Astrocyte of the spinal cord (primary cell): ENCODE data around the gene SRL.

Experiments
- DNase-seq: peaks from one replicate; pipeline ENCODE4 v3.0.0; 2011; ENCODE audit warnings: low read depth, low spot score
- H3K4me3 ChIP-seq: 2 replicates; pipeline ENCODE4 v1.5.1; 2011; ENCODE audit warnings: low read depth, mild to moderate bottlenecking, low read length, moderate library complexity
- in situ Hi-C: cut with HindIII; loops from 2 replicates; pipeline ENCODE4 v1.10.0; 2017; ENCODE audit warnings: low sequenced_read_pairs
- TF ChIP-seq, protein P1 (sequence below): IDR thresholded peaks from 2 replicates; pipeline ENCODE4 v1.5.1; 2012; ENCODE audit warnings: low read depth, mild to moderate bottlenecking, low read length, inconsistent platforms

The SRL gene

DNA sequence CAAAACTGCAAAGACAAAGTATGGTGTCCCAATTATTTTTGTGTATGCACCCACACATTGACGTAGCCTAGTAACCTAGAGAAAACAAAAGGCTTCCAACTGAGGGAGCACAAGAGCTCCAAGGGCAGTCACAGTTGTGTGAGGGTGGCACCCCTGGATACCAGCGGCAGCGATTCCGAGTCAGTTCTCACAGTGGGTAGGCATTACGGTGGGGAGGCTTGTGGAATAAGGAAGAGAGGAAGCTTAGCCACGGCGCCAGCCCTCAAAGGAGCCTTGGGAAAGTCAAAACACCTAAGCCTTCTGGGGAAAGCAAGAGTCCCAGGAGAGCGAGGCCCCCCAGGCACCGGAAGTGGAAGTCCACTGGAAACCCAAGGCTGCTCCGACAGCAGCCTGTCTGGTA lies 94.6 kb downstream of the SRL start:
- no peak overlapping the region for H3K4me3 ChIP-seq
- in situ Hi-C loops = no loop called here
- no peak for DNase-seq
- TF ChIP-seq, protein P1, sequence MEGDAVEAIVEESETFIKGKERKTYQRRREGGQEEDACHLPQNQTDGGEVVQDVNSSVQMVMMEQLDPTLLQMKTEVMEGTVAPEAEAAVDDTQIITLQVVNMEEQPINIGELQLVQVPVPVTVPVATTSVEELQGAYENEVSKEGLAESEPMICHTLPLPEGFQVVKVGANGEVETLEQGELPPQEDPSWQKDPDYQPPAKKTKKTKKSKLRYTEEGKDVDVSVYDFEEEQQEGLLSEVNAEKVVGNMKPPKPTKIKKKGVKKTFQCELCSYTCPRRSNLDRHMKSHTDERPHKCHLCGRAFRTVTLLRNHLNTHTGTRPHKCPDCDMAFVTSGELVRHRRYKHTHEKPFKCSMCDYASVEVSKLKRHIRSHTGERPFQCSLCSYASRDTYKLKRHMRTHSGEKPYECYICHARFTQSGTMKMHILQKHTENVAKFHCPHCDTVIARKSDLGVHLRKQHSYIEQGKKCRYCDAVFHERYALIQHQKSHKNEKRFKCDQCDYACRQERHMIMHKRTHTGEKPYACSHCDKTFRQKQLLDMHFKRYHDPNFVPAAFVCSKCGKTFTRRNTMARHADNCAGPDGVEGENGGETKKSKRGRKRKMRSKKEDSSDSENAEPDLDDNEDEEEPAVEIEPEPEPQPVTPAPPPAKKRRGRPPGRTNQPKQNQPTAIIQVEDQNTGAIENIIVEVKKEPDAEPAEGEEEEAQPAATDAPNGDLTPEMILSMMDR = no peak

- TF ChIP-seq, protein P1 = no peak
- DNase-seq = no peak
- no peak overlapping the region for H3K4me3 ChIP-seq
- in situ Hi-C loops = no loop called here
Observed at GRCh38 chr16:4142268-4142667, 99.6 kb downstream of the SRL start.

GRCh38 chr16:4141604-4142003 lies 100.3 kb downstream of the SRL start:
- in situ Hi-C loops = no loop called here

GRCh38 chr16:4140652-4141051 lies 101.2 kb downstream of the SRL start:
- H3K4me3 ChIP-seq = no peak overlapping the region
- peak; percentile 66 for DNase-seq
- in situ Hi-C loops = no loop called here
- TF ChIP-seq, protein P1 = no peak

More at GRCh38 chr16:4141604-4142003, 100.3 kb downstream of the SRL start:
- TF ChIP-seq, protein P1 = no peak
- H3K4me3 ChIP-seq = no peak overlapping the region
- no peak for DNase-seq

DNA sequence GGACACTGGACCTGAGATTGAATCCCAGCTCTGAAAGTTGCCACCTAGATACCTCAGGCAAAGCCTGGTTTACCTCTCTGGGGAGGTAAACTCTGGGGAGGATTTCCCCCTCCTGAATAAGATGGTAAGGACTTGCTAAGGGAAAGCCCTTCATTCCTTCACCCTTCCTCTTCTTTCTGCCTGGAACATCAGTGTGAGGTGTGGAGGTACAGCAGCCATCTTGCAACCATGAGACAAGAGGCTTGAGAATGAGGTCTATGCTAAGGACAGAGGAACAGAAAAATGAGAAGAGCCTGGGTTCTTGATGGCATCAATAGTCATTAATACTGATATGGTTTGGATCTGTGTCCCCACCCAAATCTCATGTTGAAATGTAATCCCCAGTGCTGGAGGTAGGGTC lies 101.9 kb downstream of the SRL start:
- in situ Hi-C loops = no loop called here
- DNase-seq = no peak
- no peak overlapping the region for H3K4me3 ChIP-seq
- TF ChIP-seq, protein P1 = no peak
